Measurements from ENCODE around the gene TLR8.

GRCh38 chrX:12929701-12930100 lies 23.3 kb downstream of the TLR8 start:
- TF ChIP-seq CTCF (IDR thresholded peaks at IDR 0.05) (no peak), POLR2A (IDR thresholded peaks at IDR 0.05) (no peak)

Data from heart left ventricle (tissue), 13 donors.